Measurements from ENCODE around the gene MOSPD2. TPM values are rescaled to one million over a fixed set of nuclear protein-coding genes. Genes with fewer than 3 reads are reported as not detected.

The MOSPD2 gene
- polyA plus RNA-seq, 1 donor (not counting 4 experiments of a cell fraction or from before 2014, with no cell fraction given): 20.4 TPM

DNA sequence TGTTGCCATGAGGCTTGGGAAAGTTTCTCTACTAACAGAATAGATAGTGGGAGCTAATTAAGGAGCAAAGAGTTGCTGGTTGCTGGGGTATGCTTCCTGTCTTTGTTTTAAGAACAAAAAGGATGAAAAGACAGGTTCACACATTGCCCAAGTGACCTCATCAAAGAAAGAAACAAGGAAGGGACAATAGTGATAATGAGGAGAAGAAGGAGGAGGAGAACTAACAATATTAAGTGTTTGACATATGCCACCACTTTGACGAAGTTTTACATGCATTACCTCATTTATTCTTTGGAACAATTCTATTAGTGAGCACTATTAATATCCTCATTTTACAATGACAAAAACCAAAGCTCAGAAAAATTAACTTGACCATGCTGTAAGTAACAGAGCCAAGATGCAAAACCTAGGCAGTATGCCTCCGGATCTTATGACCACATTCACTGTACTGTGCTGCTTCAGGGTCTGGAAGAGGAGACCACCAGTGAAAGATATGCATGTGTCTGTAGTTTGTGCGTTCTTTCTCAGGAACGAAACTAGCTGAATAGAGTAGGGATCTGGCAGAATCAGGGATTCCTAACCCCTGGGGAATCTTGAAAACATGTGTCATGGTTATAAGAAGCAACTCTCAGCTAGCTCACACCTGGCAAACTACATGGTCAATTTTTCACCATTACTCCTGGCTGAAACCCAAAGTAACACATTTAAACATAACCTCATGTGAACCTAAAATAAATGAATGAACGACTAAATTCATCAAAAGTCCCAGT lies 83.8 kb downstream of the MOSPD2 start:
- H3K79me2 ChIP-seq (ENCODE audit: control insufficient read depth, insufficient read depth, low read length): no peaks in the 10 kb centered on the region
- dilution Hi-C loops (cut with MboI; ENCODE audit: extremely low pct_ligation_motif_present, low sequenced_read_pairs): no loop called here
- H2AFZ ChIP-seq (ENCODE audit: control insufficient read depth, low read length): no peak overlapping the region
- no peaks in the 10 kb centered on the region for H4K20me1 ChIP-seq (ENCODE audit: control insufficient read depth, extremely low read depth, insufficient read depth, low read length)
- H3K36me3 ChIP-seq (ENCODE audit: control insufficient read depth in 2 of 2, extremely low read depth in 1 of 2, insufficient read depth in 2 of 2, low read length in 2 of 2): no peaks in the 10 kb centered on the region
- no peak overlapping the region for H3K4me3 ChIP-seq (ENCODE audit: control insufficient read depth in 2 of 3, extremely low read depth in 1 of 3, insufficient read depth in 2 of 3, low read depth in 1 of 3, low read length in 3 of 3)
- H3K27ac ChIP-seq (ENCODE audit: control insufficient read depth, insufficient read depth, low read length): no peak overlapping the region
- H3K4me2 ChIP-seq (ENCODE audit: control insufficient read depth, extremely low read depth, insufficient read depth, low read depth, low read length): no peak overlapping the region
- no peaks in the 10 kb centered on the region for H3K4me1 ChIP-seq (ENCODE audit: control insufficient read depth, extremely low read depth, insufficient read depth, low read length)
- DNase-seq (ENCODE audit: low read depth, low spot score) (no peak), FAIRE-seq (no peak)
- H3K9me1 ChIP-seq (ENCODE audit: control insufficient read depth, extremely low read depth, insufficient read depth, low read length): no peaks in the 10 kb centered on the region
- H3K9ac ChIP-seq (ENCODE audit: control insufficient read depth, extremely low read depth, insufficient read depth, low read length): no peak overlapping the region
- H3K27me3 ChIP-seq (ENCODE audit: control insufficient read depth, extremely low read depth, insufficient read depth, low read length): no peaks in the 10 kb centered on the region
- no peaks in the 10 kb centered on the region for H3K9me3 ChIP-seq (ENCODE audit: control insufficient read depth, low read depth, low read length)
- TF ChIP-seq, protein P1, sequence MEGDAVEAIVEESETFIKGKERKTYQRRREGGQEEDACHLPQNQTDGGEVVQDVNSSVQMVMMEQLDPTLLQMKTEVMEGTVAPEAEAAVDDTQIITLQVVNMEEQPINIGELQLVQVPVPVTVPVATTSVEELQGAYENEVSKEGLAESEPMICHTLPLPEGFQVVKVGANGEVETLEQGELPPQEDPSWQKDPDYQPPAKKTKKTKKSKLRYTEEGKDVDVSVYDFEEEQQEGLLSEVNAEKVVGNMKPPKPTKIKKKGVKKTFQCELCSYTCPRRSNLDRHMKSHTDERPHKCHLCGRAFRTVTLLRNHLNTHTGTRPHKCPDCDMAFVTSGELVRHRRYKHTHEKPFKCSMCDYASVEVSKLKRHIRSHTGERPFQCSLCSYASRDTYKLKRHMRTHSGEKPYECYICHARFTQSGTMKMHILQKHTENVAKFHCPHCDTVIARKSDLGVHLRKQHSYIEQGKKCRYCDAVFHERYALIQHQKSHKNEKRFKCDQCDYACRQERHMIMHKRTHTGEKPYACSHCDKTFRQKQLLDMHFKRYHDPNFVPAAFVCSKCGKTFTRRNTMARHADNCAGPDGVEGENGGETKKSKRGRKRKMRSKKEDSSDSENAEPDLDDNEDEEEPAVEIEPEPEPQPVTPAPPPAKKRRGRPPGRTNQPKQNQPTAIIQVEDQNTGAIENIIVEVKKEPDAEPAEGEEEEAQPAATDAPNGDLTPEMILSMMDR (optimal IDR thresholded peaks at IDR 0.05 in 1 of 3, IDR thresholded peaks at IDR 0.05 in 1 of 3, conservative IDR thresholded peaks at IDR 0.05 in 1 of 3; ENCODE audit: extremely low read depth in 1 of 3, insufficient read depth in 2 of 3, low read length in 3 of 3): no peak
- TF ChIP-seq EZH2 (IDR thresholded peaks at IDR 0.05; ENCODE audit: low read length): no peak

DNA sequence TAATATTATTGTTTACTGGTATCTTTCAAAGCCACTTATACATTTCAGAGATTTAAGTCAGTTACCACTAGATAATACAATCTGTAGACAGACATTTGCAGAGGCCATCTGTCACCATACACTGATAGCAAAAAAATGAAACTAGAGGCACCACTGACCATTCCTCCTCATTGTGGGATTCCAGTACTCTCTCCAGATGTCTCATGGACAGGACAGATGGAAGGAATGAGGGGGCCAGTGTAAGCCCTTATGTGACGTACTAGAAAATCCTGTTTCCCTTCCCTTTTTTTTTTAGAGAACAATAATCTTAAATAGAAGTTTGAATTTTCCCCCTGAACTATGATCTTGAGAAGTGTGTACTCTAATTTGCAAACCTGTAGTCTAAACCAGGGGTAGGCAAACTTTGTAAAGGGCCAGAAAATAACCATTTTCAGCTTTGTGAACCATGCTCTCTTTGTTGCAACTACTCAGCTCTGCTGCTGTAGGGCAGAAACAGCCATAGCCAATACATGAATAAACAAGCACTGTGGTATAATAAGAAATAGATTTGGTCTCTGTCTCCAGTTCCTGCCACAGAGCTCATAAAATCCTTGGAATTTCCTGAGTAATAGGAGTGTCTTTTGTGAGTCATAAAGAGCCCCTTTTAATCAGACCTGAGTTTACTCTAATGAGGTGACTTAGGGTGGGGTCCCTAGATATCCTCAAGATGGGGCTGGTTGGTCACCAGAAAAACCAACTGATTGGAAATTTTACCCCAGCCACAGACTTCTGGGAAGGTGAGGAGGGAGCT lies 90.4 kb downstream of the MOSPD2 start:
- TF ChIP-seq EZH2 (IDR thresholded peaks at IDR 0.05; ENCODE audit: low read length): no peak
- TF ChIP-seq, protein P1 (optimal IDR thresholded peaks at IDR 0.05 in 1 of 3, IDR thresholded peaks at IDR 0.05 in 1 of 3, conservative IDR thresholded peaks at IDR 0.05 in 1 of 3; ENCODE audit: extremely low read depth in 1 of 3, insufficient read depth in 2 of 3, low read length in 3 of 3): no peak
- no peaks in the 10 kb centered on the region for H3K79me2 ChIP-seq (ENCODE audit: control insufficient read depth, insufficient read depth, low read length)
- dilution Hi-C loops (cut with MboI; ENCODE audit: extremely low pct_ligation_motif_present, low sequenced_read_pairs): no loop called here
- peak overlapping the region; percentile 45 for H3K9ac ChIP-seq (ENCODE audit: control insufficient read depth, extremely low read depth, insufficient read depth, low read length)
- H3K9me3 ChIP-seq (ENCODE audit: control insufficient read depth, low read depth, low read length): no peaks in the 10 kb centered on the region
- H3K4me3 ChIP-seq (ENCODE audit: control insufficient read depth in 2 of 3, extremely low read depth in 1 of 3, insufficient read depth in 2 of 3, low read depth in 1 of 3, low read length in 3 of 3): peak overlapping the region in 1 of 3 experiments; percentile 39
- H3K27me3 ChIP-seq (ENCODE audit: control insufficient read depth, extremely low read depth, insufficient read depth, low read length): no peaks in the 10 kb centered on the region
- H3K36me3 ChIP-seq (ENCODE audit: control insufficient read depth in 2 of 2, extremely low read depth in 1 of 2, insufficient read depth in 2 of 2, low read length in 2 of 2): no peaks in the 10 kb centered on the region
- FAIRE-seq (peak; percentile 80), DNase-seq (ENCODE audit: low read depth, low spot score) (peak; percentile 41)
- peak overlapping the region; percentile 65 for H3K27ac ChIP-seq (ENCODE audit: control insufficient read depth, insufficient read depth, low read length)
- H3K4me1 ChIP-seq (ENCODE audit: control insufficient read depth, extremely low read depth, insufficient read depth, low read length): peaks cover 12% of the 10 kb centered on the region
- H3K9me1 ChIP-seq (ENCODE audit: control insufficient read depth, extremely low read depth, insufficient read depth, low read length): no peaks in the 10 kb centered on the region
- peak overlapping the region; percentile 63 for H3K4me2 ChIP-seq (ENCODE audit: control insufficient read depth, extremely low read depth, insufficient read depth, low read depth, low read length)
- peak overlapping the region; percentile 78 for H2AFZ ChIP-seq (ENCODE audit: control insufficient read depth, low read length)
- H4K20me1 ChIP-seq (ENCODE audit: control insufficient read depth, extremely low read depth, insufficient read depth, low read length): no peaks in the 10 kb centered on the region
